ENCODE results near the gene PITRM1.
"Not testable (repeated sequence)": the region's sequence is repeated elsewhere in the genome, so short reads cannot be mapped to it uniquely, and the experiment has no call there.

PITRM1 gene

GRCh38 chr10:3198900-3199299 lies 26.3 kb upstream of the PITRM1 start:
- no peak for DNase-seq

GRCh38 chr10:3197348-3198003 lies 24.9 kb upstream of the PITRM1 start:
- no peak for DNase-seq

GRCh38 chr10:3196958-3197347 lies 24.4 kb upstream of the PITRM1 start:
- no peak for DNase-seq

DNA sequence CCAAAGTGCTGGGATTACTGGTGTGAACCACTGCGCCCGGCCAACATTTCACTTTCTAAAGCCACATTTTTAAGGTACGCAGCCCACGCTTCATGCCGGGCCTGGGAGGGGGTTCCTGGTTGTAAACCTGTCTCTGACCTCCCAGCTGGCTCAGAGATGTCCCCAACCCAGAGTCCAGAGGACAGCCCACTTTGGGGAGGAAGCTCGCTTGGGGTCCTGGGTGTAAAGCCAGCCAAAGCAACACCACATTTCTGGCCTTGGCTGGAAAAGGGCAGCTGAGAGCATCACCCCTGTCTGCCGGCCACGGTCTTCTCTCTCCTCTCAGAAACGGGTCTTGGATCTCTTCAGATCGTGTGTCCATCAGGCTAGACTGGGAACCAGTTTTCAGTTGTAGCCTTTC lies 23.9 kb upstream of the PITRM1 start:
- DNase-seq = no peak

GRCh38 chr10:3195726-3196125 lies 23.1 kb upstream of the PITRM1 start:
- DNase-seq = no peak

- no peak for DNase-seq
Measured at GRCh38 chr10:3195286-3195685, 22.7 kb upstream of the PITRM1 start.

- DNase-seq = no peak
Measured at GRCh38 chr10:3194871-3195270, 22.3 kb upstream of the PITRM1 start.

DNA sequence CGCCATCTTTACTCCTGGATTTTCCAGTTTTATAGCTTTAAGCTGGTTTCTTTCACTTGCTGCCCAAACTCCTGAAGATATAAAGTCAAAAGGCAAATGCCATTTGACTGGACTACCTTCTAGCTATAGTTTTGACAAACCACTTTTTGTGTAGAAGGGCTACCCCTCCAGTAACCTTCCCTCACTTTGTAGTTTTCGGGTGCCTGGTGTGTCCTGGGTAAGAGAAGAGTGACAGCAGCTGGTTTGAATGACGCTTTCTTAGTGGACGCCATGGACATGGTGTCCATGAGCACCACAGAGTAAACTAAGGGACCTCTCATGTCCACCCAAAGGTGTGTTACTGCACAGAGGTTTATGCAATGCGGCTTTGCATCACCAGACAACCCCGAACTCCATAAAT lies 21.2 kb upstream of the PITRM1 start:
- DNase-seq = no peak

GRCh38 chr10:3192856-3193635 lies 20.5 kb upstream of the PITRM1 start:
- DNase-seq = no peak

DNA sequence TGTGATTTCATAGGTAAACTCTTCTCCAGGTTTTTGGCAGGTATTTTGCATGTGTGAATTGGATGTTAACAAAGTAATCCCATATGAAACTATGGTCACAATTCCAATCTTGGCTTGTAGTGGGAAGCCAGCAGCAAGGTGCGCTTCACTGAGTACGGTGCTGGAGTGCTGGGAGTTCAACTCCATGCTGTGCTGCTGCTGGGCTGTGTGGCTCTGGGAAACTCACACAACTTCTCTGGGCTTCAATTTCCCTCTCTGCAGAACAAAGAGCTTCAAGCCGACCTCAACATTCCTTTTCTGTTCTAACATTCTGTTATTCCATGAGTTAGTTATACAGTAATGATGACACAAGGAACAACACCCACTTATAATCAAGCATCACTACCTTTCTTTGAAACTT lies 18.2 kb upstream of the PITRM1 start:
- no peak for DNase-seq

DNA sequence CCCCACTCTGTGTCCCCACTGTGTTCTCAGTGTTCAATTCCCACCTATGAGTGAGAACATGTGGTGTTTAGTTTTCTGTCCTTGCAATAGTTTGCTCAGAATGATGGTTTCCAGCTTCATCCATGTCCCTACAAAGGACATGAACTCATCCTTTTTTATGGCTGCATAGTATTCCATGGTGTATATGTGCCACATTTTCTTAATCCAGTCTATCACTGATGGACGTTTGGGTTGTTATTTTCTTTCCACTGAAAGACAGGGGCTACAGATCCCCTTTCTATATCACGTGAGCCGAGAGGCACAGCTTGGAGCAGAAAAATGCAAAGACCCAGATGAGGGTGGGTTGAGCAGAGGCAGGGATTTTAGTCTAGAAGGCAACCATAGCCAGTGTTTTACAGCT lies 14.6 kb upstream of the PITRM1 start:
- not testable (repeated sequence) for DNase-seq

DNA sequence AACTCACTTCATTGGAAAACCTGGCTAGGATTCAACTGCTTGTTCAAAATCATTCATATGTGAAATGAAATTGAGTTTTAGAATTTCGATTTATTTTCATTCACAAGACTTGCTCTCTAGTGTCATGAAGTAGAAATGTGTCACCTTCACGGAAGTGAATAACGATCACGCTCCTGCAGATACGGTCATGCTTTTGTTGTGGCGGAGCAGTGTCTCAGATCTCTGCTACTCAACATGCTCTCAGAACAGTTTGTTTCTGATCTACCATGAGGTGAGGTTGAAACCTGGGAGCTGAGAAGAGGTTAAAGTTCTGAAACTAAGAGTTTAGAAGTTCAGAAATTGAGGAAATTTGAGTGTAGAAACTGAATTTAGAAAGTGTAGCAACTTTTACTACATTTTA lies 13.8 kb upstream of the PITRM1 start:
- no peak for DNase-seq

GRCh38 chr10:3185386-3185785 lies 12.8 kb upstream of the PITRM1 start:
- no peak for DNase-seq

DNA sequence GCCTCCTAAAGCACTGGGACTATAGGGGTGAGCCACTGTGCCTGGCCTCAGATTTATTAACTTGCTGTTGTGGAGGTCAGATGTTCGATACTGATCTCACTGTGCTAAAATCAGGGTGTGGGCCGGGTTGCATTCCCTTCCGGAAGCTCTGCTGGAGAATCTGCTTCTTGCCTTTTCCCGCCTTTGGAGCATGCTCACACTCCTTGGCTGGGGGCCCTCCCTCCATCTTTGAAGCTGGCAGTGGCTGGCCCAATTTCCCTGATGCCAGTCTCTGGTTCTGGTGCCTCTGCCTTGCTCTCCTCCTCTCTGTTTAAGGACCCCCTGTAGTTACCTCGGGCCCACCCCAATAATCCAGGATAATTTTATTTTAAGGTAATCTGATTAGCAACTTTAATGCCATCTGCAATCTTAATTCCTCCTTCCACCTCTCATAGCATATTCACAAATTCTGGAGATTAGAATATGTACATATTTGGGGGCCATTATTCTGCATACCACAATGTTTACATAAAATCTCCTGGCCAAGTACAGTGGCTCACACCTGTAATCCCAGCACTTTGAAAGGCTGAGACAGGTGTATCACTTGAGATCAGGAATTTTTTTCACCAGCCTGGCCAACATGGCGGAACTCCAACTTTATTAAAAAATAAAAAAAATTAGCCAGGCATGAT lies 7.9 kb upstream of the PITRM1 start:
- DNase-seq = no peak

DNA sequence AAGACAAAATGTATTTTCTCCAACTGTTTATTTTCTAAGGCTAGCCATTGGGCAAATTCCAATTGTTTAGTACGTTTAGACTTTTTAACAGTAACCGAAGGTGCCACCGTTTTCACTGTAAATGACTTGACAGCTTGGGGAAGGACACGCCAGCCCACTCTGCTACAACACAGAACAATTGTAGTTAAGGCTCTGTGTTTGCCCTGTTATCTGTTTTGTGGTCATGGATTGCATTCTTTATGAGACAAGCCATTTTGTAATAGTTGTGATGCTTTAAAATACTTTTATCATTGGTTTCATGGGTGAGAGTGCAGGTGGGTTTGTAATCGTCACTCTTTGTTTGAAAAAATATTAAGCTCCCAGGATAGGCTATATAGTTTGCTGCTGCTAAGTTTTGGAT lies 6.6 kb upstream of the PITRM1 start:
- DNase-seq = no peak

- DNase-seq = no peak
Measured at GRCh38 chr10:3178042-3178441, 5.5 kb upstream of the PITRM1 start.

DNA sequence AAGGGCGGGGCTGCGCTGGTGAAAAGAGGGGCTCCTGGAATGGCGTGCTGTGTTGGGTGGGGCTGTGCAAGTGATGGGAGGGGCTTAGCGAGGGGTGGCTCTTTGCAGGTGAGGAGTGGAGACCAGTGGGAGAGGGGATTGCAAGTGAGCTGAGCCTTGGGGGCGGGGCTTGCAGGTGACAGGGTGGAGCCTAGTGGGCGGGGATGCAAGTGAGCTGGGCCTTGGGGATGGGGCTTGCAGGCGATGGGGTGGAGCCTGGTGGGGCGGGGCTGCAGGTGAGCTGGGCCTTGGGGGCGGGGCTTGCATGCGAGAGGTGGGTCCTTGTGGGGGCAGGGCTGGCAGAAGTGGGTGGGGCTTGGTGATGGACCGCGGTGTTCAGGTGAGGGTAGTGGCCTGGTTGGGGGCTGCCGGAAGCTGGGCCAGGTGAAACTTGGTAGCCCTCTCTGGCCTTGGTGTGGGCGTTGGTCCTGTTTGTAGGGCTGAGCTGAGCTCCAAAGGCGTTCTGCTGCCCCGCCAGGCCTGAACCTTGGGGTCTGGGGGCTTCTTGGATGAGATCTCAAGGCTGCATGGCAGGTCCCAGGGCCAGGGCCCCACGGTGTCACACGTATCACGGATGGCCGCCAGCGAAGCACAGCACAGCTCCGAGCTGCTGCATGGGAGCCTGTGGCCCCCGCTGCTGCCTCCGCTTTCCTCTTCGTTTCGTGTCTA lies 743 bp upstream of the PITRM1 start:
- DNase-seq = no peak

- DNase-seq = no peak
Measured at GRCh38 chr10:3172081-3172445, 519 bp downstream of the PITRM1 start.

GRCh38 chr10:3171488-3171887 lies 1.1 kb downstream of the PITRM1 start:
- DNase-seq = not testable (repeated sequence)

DNA sequence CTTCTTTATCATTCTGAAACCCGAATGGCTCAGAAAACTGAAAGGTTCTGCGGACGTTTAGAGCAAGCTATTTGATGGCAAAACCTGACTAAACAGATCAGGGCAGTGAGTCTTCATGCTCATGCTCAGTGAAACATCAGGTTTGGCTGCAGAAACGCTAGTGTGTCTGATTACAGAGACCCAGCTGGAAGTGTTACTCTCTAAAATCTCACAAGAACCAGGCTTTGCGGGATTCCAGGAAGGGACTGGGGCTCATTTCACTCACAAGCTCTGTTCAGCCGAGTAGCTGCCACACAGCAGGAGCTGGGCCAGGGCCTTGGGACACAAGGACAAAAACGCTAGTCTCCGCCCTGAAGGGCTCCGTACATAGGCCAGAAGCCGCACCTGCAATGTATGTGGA lies 2.9 kb downstream of the PITRM1 start:
- DNase-seq = no peak

DNA sequence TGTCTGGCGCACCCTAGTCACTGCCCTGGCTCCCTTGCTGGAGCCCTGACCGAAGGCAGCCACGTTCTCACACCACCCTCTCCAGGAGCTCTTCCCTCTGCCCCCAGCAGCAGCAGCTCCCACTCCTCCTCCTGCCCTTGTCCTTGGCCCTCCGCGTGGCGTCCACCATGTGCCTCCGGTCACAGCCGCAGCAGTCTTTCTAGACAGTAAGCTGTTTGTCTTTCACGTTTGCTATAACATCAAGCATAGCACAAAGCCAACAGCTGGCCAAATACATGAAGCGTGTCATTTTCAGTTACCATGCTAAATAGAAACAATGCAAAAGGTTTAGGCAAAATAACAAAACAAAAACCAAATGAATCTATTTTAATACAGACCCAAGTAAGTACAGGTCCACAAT lies 3.3 kb downstream of the PITRM1 start:
- DNase-seq = no peak

DNA sequence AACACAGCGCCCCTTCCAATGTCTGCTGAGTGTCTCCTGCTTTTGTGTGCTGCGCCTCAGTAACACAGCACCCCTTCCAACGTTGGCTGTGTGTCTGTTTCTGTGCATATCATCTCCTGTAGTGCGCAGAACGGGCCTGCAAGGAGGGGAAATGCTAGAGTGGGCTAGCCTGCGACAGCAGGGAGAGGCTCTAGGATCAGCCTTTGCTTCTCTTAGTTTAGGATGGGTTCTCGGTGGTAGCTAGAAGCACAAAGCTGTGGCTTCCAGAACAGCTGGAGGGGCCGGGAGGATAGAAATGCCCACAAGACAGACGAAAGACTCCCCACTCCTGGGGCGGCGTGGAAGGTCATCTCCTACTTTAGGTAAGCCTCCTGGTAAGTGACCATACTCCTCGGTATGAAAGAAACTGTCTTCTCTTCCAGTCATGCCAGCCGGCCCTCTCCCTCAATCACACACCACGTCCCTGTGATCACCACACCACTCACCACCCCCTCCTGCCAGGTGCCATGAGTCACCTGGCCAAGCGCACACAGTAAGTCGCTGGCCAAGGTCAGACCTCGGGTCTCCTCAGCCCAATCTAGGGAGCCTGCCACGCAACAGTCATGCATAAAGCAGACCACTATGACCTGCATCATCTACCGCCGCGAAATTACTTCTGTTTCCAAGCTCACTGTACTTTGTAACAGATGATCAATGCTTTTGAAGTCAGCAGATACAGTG lies 4.8 kb downstream of the PITRM1 start:
- no peak for DNase-seq
